Hematopoietic multipotent progenitor cell treated with erythropoietin and hydrocortisone succinate and interleukin-3 and kit ligand, for 17 days (in vitro differentiated cells): ENCODE measurements around the gene MAFF.
"Not testable (repeated sequence)": the region's sequence is repeated elsewhere in the genome, so short reads cannot be mapped to it uniquely, and the experiment has no call there.

Experiments
- DNase-seq: peaks from one replicate; pipeline ENCODE4 v3.0.0-alpha.2; 2015; ENCODE audit warnings: low spot score

Gene MAFF

DNA sequence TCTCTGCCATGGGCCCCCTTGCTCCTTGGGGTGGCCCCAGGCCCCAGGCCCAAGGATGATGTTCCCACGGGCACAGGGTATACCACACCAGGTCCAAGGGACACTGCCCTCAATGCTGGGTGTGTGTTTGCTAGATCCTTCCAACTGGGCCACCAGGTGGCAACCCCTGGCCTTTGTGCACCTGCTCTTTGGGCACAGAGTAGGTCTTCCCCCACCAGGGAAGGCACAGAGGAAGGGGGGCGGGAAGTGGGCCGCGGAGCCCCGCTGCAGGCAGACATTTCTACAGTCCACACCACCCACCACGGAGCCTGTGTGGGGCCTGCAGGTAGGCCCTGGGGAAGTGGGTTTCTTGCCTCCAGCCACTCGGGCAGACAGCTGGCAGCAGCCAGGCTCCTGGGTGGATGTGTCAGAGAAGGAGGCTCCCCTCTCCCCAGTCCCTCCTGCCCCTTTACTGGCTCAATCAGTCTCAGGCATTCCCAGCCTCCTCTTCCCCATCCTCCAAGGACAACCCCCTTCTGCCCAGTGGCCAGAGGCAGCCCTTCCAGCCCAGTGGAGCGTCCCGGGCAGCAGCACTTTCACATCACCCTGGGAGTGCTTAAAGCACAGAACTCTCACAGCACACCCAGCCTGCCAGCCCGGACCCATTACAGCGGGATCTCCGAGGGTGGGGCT, 21.6 kb downstream of the MAFF start:
- no peak for DNase-seq

DNA sequence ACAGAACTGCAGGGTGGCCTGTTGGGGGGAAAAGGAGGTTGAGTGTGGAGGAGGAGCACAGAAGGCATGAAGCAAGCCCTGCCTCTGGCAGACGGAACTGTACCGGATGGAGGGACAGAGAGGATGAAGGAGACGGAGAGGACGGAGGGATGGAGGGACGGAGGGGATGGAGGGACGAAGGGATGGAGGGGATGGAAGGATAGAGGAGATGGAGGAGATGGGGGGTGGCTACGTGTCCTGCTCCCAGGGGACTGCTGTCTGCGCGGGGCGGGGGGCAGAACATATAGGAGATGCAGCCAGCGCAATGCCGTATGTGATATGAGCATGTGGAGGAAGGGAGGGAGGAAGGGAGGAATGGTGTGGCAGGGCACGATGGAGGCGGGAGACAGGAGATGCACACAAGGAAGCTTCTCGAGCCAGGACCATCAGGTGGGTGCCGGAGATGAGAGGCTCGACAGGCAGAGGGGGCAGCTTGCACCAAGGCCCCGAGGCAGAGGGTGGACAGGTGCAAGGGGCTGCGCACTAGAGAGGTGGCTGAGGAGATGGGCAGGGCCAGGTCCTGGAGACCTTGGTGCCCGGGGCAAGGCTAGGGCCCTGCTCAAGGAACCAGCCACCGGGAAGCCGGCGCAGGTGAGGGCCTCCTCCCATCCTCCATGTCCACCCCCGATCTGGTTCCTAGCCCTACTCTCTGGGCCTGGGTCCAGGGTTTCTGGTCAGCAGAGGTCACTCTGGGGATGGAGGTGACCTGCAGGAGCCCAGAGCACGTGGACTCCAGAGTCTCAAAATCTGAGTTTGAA, 25.3 kb downstream of the MAFF start:
- no peak for DNase-seq

DNA sequence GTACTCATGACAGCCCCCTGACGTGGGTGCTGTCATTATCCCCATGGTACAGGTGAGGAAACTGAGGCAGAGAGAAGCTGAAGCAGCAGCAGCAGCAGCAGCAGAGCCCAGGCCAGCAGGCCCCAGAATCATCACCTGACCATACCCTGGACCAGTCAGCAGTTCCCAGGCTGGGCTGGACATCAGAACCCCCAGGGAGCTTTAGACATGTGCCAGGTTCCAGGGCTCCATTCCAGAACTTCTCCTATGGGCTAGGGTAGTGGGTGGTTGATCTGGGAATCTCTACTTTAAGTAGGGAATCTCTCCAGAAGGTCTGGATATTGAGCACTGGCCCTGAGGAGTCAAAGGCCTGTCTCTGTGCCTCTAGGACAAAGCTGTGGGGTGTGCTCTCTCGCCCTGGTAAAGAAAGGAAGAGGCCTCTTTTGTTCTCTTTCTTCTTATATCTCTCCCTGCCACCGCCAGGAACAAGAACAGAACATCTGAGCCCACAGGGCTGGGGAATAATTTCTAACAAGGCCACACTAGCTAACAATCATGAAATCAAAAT, 26.6 kb downstream of the MAFF start:
- DNase-seq, result no peak

DNA sequence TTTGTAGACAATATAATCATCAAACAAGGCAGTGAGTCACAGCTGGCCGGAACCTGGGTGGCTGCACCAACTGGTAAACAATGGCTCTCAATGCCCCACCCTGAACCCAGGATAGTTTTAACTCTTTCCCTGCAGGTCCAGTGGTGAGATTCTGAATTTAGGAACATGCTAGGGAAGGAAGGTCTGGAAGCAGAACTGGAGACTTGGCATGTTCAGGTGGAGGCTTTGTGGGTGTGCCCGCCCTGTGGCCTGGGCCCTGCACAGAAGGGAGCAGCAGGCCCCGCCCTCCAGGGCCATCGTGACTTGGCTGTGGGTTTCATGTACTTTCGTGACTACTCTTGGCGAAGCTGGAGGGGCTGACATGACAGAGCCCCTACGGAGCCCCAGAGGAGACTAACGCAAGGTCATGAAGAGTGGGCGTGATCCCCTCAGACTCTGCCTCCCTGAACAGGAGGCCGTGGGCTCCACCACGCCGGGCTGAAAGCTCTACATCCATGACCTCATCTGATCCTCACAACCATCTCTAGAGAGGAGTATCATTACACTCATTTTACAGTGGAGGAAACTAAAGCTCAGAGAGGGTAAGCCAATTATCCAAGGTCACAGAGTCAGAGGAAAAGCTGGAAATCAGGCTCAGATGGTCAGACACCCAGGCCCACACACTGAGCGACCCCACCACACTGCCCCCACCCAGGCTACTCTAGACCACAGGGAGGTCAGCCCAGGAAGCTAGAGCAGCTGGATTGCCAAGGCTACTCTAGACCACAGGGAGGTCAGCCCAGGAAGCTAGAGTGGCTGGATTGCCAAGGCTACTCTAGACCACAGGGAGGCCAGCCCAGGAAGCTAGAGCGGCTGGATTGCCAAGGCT, 27.3 kb downstream of the MAFF start:
- DNase-seq, result peak; percentile 56

DNA sequence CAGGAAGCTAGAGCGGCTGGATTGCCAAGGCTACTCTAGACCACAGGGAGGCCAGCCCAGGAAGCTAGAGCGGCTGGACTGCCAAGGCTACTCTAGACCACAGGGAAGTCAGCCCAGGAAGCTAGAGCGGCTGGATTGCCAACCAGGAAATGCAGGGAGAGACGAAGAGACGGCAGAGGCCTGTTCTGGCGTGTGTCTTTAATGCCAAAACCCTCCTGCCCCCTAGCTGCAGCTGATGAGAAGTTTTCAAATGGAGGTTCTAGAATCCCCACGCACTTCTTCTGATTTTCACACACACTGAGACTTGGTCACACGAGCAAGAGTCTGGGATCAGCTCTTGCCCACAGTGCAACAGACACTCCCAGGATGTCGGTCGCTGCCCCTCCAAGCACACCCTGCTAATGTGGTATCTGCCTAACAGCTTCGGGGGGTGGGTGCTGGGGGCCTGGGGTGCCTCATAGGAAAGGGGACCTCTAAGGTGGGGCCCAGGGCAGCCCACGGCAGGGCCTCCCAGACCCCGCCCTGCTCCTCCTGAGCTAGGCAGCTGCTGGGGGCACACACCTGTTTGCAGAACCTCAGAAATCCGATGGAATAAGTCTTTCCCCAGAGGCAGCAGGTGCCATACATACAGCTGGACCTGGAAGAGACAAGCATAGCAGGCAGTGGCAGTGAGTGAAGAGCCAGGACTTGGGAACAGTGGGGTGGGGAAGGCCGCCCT, 28.5 kb downstream of the MAFF start:
- DNase-seq, result peak; percentile 72

DNA sequence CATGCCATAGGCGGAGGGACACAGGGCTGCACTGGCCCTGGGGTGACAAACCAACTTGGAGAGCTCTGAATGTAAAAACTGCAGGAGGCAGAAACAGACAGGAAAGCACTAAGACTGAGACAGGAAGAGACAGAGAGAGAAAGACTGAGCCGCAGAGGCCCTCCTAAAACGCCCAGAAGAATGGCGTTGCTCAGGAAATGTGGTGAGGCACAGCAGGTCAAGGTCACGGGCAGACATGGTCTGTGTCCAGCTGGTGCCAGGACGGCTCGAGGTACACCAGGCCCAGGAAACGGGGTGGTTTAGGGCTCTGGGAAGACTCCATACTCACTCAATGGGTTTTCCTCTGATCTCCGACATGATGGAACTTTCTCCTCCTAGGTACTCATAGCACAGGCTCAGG, 29.1 kb downstream of the MAFF start:
- no peak for DNase-seq

DNA sequence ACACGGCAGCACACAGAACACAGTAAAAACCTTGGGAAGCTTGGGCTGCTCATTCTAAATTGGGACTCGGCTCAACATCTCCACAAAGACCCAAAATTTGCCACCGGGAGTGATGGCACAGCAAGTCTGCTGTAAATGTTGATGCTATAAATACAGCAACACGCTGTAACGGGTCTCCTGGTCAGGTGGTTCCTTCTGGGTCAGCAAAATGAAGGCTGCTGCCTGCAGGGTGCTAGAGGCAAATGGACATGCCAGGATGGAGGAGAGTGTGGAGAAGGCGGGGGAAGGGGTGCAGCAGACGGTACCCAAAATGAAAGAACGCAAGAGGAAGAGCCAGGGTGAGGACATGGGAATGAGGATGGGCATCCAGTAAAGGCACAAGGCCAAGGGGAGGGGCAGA, 30.4 kb downstream of the MAFF start:
- DNase-seq, result no peak

DNA sequence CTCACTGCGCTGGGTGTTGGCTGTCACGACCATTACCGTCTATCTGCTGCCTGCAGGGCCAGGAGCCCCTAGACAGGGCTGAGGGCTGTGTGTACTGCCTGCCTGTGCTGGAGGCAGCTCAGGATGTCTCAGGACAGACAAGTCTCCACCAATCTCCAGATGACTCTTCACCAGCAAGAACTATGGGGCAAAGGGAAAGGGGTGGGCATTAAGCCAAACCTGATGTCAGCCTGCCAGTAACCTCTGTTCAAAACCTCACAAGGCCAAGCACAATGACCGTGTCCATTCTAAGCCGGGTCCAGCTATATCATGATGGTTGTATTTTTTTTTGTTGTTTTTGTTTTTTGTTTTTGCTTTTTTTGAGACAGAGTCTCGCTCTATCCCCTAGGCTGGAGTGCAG, 31.6 kb downstream of the MAFF start:
- DNase-seq, result no peak

DNA sequence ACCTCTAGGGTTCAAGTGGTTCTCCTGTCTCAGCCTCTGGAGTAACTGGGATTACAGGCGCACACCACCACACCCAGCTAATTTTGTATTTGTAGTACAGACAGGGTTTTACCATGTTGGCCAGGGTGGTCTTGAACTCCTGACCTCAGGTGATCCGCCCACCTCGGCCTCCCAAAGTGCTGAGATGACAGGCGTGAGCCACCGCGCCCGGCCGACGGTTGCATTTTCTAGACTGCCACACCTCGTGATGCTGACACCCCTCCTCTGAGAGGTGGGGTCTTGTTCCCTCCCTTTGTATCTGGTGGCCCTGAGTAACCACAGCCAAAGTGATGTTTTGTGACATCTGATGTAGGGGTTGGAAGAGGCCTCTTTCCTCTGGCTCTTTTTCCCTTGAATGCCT, 32.1 kb downstream of the MAFF start:
- DNase-seq, result not testable (repeated sequence)

DNA sequence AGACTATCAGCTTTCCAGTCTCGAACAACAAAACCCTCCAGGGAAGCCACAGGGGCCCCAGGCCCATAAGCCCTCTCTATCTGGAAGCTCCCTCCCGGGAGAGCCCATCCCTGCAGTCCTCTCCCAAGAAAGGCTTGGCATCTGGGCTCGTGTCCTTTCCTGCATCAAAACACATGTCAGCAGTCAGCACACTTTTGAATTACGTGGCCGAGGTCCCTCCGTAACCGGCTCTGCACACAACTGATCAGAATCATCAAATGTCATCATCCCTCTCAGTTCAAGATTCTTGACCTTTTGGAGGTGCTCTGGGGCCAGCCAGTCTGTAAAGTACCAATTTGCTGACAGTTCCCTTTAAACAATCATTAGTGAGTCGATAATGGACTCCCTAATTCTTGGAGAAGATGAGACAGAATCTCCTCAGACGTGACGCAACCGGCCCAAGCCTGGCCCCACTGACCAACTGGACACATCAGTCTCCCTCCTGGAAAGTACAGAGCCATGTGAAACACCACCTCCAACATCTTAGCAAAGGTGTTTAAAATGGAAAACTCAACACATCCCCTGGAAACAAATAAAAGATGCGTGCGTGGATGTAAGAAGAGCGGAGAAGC, 33.6 kb downstream of the MAFF start:
- no peak for DNase-seq

DNA sequence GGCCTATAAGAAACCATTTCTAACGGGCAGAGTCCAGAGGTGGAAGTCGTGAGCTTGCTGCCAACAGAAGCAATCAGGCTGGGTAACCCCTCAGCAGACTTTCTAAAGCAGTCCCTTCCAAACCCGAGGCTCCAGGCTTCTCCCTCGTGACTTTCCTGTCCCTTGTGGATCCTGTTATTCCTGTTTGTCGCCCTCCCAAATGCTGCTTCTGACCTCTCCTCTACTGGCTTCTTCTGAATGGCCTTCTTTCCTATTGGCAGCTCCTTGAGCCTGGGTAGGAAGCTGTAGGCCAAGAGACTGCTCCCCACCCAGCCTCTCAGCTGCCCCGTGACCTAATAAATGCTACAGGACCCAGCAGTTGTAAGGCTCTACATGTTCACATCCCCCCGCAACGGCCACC, 35.0 kb downstream of the MAFF start:
- DNase-seq, result no peak

DNA sequence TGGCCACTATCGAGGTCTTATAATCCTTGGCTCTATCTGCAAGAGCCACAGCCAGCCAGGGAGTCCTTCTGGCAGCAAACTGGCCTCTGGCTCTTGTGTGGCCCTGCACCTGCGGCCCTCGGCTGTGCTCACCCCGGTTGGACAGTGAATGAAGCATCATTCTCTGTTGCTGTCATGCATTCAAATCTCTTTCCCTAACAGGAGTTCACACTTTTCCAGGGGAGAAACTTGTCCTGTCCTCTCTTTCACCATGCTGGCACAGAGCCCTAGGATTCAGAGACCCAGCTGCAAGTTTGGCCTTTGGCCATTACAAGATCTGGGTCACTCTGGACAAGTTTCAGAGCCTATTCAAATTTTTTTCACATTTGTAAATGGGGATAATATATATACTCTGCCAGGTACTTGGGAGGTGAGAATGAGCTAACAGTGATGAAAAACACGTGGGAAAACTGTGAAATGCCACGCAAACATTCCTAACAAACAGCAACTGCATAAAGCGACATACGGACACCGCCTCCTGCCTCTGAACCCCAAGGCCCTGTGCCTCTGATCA, 36.8 kb downstream of the MAFF start:
- DNase-seq, result no peak

DNA sequence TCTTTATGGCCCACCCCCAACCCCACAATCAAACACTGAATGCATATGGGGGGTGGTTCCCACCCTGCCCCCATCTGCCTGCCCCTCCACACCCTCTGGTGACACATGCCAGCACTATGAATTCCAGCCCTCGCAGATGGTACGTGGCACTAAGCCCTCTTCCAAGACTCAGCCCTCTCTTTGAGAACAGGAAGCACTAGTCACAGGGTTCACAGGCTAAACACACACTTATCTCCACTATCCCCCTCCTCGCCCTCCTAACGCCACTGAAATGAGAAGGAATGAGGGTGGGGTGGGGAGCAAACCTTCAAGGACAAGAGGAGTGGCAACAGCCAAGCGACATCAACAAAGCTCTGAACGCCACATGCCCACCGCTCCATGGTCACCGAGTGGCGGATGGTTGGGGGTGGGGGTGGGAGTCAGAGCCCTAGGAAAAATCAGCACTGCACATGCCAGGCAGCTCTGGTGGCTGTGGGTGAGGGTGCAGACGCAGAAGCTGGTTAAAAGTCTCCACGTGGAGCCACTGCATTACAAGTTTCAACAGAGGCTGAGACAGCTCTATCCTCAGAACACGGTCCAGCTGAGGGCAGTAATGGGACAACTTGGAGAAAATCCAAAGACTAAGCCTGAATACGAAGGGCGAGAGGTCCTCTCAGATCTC, 37.4 kb downstream of the MAFF start:
- no peak for DNase-seq

DNA sequence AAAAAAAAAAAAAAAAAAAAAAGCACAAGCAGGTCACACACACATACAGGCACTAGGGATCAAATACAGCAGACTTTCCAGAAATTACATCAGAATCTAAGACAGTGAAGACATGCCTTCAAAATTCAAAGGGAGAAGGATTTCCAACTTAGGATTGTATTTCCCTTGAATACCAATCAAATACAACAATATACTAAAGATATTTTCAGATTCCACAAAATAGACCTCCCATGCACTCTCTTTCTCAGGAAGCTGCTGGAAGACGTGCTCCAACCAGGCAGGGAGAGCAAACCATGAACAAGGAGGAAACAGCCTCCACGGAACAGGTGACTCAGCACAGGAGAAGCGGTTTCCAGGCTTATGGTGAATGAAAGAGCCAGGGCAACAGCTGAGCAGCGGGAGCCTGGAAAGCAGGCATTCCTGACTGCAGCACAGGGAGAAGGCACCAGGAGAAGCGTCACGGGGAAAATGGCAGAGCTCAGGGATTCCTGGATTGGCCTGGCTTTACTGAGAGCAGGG, 39.0 kb downstream of the MAFF start:
- no peak for DNase-seq

DNA sequence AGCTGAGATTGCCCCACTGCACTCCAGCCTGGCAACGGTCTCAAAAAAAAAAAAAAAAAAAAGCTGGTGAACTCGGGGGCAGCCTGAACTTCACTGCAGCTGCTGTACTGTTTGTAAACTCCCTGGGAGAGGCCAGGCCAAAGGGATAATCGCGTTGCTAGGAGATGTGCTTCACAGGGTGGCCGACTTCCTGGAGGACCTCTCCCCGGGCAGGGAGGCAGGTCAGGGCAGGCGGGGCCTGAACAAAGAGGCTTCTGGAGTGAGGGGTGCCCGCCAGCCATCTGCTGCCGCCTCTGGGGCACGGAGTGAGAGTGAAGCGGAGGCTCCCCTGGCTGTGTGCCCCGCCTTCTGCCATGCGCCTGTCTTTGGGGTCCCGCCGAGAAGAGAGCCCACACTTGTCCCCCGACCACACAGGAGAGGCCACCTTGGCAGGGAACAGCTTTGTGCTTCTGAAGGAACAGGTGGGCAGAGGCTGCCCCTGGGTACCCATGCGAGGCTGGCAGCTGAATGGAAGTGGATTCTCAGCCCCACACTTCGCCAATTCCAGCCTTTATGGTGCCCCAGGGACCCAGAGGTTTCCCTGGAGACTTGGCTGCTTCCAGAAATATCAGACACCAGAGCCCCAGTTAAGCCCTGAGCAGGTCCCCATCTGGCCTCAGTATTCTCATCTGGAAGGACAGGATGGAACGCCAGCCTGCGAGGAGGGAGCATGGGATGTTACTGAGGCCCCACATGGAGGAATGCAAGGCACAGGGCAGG, 41.4 kb downstream of the MAFF start:
- DNase-seq, result no peak

DNA sequence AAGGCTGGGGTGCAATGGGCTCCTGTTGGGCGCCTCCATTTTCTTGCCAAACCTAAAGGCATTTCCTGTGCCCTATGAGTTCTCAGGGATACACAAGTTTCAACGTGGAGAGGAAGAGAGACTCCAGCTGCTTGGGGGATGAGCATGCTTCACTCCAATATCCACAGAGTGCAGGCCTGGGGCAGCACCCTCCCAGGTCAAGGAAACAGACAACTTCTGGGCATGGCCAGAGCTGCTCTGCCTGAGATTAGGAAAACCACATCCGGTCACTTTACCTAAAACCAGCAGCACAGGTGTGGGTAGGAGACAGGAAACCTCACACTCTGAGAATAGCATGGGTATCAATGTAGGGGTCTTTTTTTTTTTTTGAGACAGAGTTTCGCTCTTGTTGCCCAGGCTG, 42.3 kb downstream of the MAFF start:
- DNase-seq, result no peak

DNA sequence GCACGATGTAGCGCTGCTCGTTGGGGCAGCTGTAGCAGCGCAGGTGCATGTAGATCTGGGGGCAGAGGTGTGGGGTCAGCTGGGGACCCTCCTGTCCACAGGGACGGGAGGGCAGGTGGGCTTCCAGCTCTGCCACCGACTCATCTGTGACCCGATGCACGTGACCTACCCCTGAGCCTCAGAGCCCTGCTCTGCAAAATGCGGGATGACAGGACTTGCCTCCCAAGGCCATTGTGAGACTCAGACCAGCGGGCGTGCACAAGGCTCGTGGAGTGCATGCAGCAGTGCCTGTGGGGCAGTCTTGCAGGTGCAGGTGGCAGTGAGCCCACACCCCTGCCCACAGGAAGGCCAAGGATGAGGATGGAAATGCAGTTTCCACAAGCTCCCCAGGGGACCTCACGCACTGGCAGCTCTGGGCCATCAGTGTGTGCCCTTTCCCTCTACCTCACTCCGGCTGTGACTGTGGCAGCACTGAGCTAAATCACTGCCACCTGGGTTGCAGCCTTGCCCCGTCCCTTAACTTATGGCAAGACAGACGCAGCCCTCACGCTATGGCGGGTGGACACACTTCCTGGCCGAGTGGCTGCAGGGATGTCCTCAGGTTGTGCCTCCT, 44.4 kb downstream of the MAFF start:
- no peak for DNase-seq

DNA sequence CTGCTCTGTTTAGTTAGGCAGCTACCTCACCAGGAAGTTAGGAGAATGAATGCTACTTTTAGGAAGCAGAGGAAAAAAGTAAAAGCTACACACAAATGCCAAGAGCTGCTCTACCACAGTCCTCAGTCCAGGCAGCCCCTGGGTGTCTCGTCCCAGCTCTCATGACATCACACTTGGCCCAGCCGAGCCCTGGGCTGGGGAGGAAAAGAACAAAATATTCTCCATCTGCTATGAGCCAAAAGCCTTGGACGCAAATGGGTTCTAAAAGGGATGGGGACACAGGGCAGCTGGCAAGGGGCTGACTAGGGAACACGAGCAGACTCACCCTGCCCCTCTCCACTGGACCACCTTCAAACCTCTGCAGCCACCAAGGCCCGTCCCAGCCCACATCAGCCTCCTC, 44.9 kb downstream of the MAFF start:
- DNase-seq, result no peak

DNA sequence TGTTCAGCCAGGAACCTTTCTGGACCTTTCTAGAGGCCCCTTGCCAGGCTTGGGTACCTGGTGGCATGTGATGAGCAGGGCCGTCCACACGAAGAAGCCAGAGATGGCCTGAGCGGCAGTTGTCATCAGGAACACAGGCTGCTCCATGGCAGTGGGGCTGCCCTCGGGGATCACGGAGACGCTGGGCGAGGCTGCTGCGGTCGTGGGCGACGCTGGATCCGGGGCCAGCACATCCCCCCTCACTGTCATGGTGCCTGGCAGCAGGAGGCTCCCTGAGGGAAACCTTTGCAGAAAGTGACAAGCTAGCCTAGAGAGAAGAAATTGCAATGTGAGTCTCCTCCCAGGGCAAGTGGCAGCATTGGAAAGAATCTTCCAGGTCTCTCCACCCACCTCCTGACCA, 45.9 kb downstream of the MAFF start:
- no peak for DNase-seq
